Mesothelial cell of epicardium (in vitro differentiated cells): ENCODE results near the gene RYR3. TPM values are rescaled to one million over a fixed set of nuclear protein-coding genes. Genes with fewer than 3 reads are reported as not detected.

Experiments used
- DNase-seq, 2 experiments: peaks; one replicate each; pipeline ENCODE4 v3.0.0; 2021; ENCODE audit warnings: low spot score in 2 of 2; ENCODE audit not compliant: unreplicated experiment in 2 of 2
- H3K27ac Mint-ChIP-seq: 2 replicates; pipeline ENCODE4 v1.8.0; 2021; ENCODE audit warnings: mixed read lengths
- H3K27me3 Mint-ChIP-seq: 2 replicates; pipeline ENCODE4 v1.8.0; 2021; ENCODE audit warnings: low read depth, mixed read lengths
- H3K36me3 Mint-ChIP-seq: 2 replicates; pipeline ENCODE4 v1.8.0; 2021; ENCODE audit warnings: mixed read lengths
- H3K4me1 Mint-ChIP-seq: 2 replicates; pipeline ENCODE4 v1.8.0; 2021; ENCODE audit warnings: mixed read lengths
- H3K4me3 Mint-ChIP-seq: 2 replicates; pipeline ENCODE4 v1.8.0; 2021; ENCODE audit warnings: mild to moderate bottlenecking, moderate library complexity, mixed read lengths
- H3K9me3 Mint-ChIP-seq: 2 replicates; pipeline ENCODE4 v1.8.0; 2021; ENCODE audit warnings: mixed read lengths
- CTCF ChIP-seq: fragments of 200-600 bp; sonication (generic); IDR thresholded peaks from one replicate; pipeline ENCODE4 v1.5.0; 2021; ENCODE audit warnings: antibody characterized with exemption; ENCODE audit not compliant: unreplicated experiment
- total RNA-seq: library from RNA; stranded (reverse); gene quantifications from 3 replicates; pipeline ENCODE4 v1.2.1, GENCODE V29; 2021

The RYR3 gene
- total RNA-seq, 1 donor from 2014 or later: 3.8 TPM

GRCh38 chr15:33320017-33320416 lies 9.2 kb downstream of the RYR3 start:
- Mint-ChIP-seq H3K9me3 (no peaks in the 10 kb centered on the region), H3K4me3 (no peak overlapping the region), H3K27me3 (peaks cover 33% of the 10 kb centered on the region), H3K4me1 (peaks cover 7% of the 10 kb centered on the region), H3K27ac (no peak overlapping the region), H3K36me3 (no peaks in the 10 kb centered on the region)
- TF ChIP-seq CTCF: no peak
- no peak for DNase-seq

- TF ChIP-seq CTCF: no peak
- peaks cover 37% of the 10 kb centered on the region for H3K27me3 Mint-ChIP-seq
- no peak for DNase-seq
- H3K4me1 Mint-ChIP-seq: no peaks in the 10 kb centered on the region
- no peaks in the 10 kb centered on the region for H3K36me3 Mint-ChIP-seq
- peaks cover 7% of the 10 kb centered on the region for H3K9me3 Mint-ChIP-seq
- H3K27ac Mint-ChIP-seq: no peak overlapping the region
- H3K4me3 Mint-ChIP-seq: no peak overlapping the region
These were observed 11.3 kb downstream of the RYR3 start for GRCh38 chr15:33322091-33322490.

- H3K27ac Mint-ChIP-seq: no peak overlapping the region
- H3K9me3 Mint-ChIP-seq: peaks cover 7% of the 10 kb centered on the region
- H3K4me1 Mint-ChIP-seq: no peaks in the 10 kb centered on the region
- no peaks in the 10 kb centered on the region for H3K36me3 Mint-ChIP-seq
- DNase-seq: no peak
- H3K27me3 Mint-ChIP-seq: peaks cover 33% of the 10 kb centered on the region
- H3K4me3 Mint-ChIP-seq: no peak overlapping the region
- TF ChIP-seq CTCF: no peak
These were observed 13.8 kb downstream of the RYR3 start for GRCh38 chr15:33324609-33325008.

GRCh38 chr15:33326908-33327307 lies 16.1 kb downstream of the RYR3 start:
- Mint-ChIP-seq H3K4me1 (no peaks in the 10 kb centered on the region), H3K9me3 (peaks cover 7% of the 10 kb centered on the region), H3K4me3 (no peak overlapping the region), H3K27me3 (peaks cover 32% of the 10 kb centered on the region), H3K36me3 (no peaks in the 10 kb centered on the region), H3K27ac (no peak overlapping the region)
- no peak for DNase-seq
- TF ChIP-seq CTCF: no peak

GRCh38 chr15:33328106-33328505 lies 17.3 kb downstream of the RYR3 start:
- H3K9me3 Mint-ChIP-seq: peaks cover 7% of the 10 kb centered on the region
- H3K4me3 Mint-ChIP-seq: no peak overlapping the region
- no peak for DNase-seq
- TF ChIP-seq CTCF: no peak
- no peak overlapping the region for H3K27ac Mint-ChIP-seq
- no peaks in the 10 kb centered on the region for H3K4me1 Mint-ChIP-seq
- no peaks in the 10 kb centered on the region for H3K36me3 Mint-ChIP-seq
- H3K27me3 Mint-ChIP-seq: peaks cover 32% of the 10 kb centered on the region

- Mint-ChIP-seq H3K4me1 (no peaks in the 10 kb centered on the region), H3K36me3 (no peaks in the 10 kb centered on the region), H3K9me3 (peaks cover 10% of the 10 kb centered on the region), H3K27ac (no peak overlapping the region), H3K4me3 (no peak overlapping the region), H3K27me3 (peaks cover 42% of the 10 kb centered on the region)
- DNase-seq: no peak
- no peak for TF ChIP-seq CTCF
These were observed 18.7 kb downstream of the RYR3 start for GRCh38 chr15:33329457-33329856.
